Measurements from ENCODE around the gene TMEM214.
"Not testable (repeated sequence)": the region's sequence is repeated elsewhere in the genome, so short reads cannot be mapped to it uniquely, and the experiment has no call there.

The TMEM214 gene

GRCh38 chr2:27070653-27071276, 38.0 kb downstream of the TMEM214 start:
- DNase-seq (ENCODE audit: low spot score): no peak

- peak; percentile 92 for DNase-seq (ENCODE audit: low spot score)
Observed at GRCh38 chr2:27071277-27071989, 38.7 kb downstream of the TMEM214 start, which contains the start of gene OST4. OST4 (minus strand) TSS chr2:27071654.

- no peak for DNase-seq (ENCODE audit: low spot score)
Observed at GRCh38 chr2:27071990-27072830, 39.4 kb downstream of the TMEM214 start.

- no peak for DNase-seq (ENCODE audit: low spot score)
Observed at GRCh38 chr2:27072920-27073319, 40.2 kb downstream of the TMEM214 start.

- no peak for DNase-seq (ENCODE audit: low spot score)
Observed at GRCh38 chr2:27073782-27074181, 41.0 kb downstream of the TMEM214 start.

- DNase-seq (ENCODE audit: low spot score): no peak
Observed at GRCh38 chr2:27074738-27075565, 42.2 kb downstream of the TMEM214 start.

- DNase-seq (ENCODE audit: low spot score): not testable (repeated sequence)
Observed at GRCh38 chr2:27075566-27075871, 42.8 kb downstream of the TMEM214 start.

GRCh38 chr2:27076323-27076722, 43.6 kb downstream of the TMEM214 start:
- DNase-seq (ENCODE audit: low spot score): no peak

GRCh38 chr2:27077231-27077630, 44.5 kb downstream of the TMEM214 start:
- no peak for DNase-seq (ENCODE audit: low spot score)

GRCh38 chr2:27078267-27079194, 45.8 kb downstream of the TMEM214 start, which contains the start of gene EMILIN1:
EMILIN1 (plus strand) TSS chr2:27078615; CDS start chr2:27079066, 451 bp downstream.
- DNase-seq (ENCODE audit: low spot score): no peak

- DNase-seq (ENCODE audit: low spot score): no peak
Observed at GRCh38 chr2:27079233-27080139, 46.7 kb downstream of the TMEM214 start.

GRCh38 chr2:27080140-27080469, 47.3 kb downstream of the TMEM214 start:
- DNase-seq (ENCODE audit: low spot score): no peak

GRCh38 chr2:27080603-27080936, 47.8 kb downstream of the TMEM214 start:
- DNase-seq (ENCODE audit: low spot score): no peak

- no peak for DNase-seq (ENCODE audit: low spot score)
Observed at GRCh38 chr2:27081984-27082772, 49.4 kb downstream of the TMEM214 start.

GRCh38 chr2:27082773-27083409, 50.1 kb downstream of the TMEM214 start:
- no peak for DNase-seq (ENCODE audit: low spot score)

- DNase-seq (ENCODE audit: low spot score): no peak
Observed at GRCh38 chr2:27083410-27084296, 50.9 kb downstream of the TMEM214 start.

GRCh38 chr2:27084297-27085061, 51.7 kb downstream of the TMEM214 start:
- no peak for DNase-seq (ENCODE audit: low spot score)

Measured in RKO (cell line).